GM15510 (cell line): ENCODE results near the gene VASN.

Experiments
- POLR2A ChIP-seq: IDR thresholded peaks from 3 replicates; pipeline ENCODE4 v1.6.1; 2011; ENCODE audit warnings: borderline replicate concordance; ENCODE audit not compliant: insufficient read length; ENCODE audit errors: extremely low read depth

Gene VASN

DNA sequence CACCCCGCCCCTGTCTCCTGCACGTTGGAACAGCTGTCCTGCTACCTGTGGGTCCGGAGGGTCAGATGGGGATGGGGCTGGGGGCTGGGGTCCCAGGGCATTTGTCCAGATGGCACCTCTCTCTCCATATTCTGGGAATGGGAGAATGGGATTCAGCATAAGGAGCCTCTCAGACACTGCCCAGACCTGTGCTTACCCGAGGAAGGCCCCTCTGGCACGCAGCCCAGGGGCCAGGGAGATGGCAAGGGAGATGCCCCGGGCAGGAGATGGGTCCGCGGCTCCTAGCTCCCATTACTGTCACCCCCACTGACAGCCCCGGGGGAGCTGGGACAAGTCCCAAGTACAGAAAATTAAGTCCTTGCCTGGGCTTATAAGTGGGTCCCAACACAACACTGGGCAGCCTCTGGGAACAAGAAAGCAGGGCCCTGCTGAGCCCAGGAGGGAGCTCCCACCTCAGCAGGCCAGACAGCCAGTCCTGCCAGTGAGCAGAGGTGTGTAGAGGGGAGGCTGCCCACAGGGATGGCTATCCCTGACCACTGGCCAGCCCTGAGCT, 1.8 kb downstream of the VASN start:
- TF ChIP-seq POLR2A = no peak

DNA sequence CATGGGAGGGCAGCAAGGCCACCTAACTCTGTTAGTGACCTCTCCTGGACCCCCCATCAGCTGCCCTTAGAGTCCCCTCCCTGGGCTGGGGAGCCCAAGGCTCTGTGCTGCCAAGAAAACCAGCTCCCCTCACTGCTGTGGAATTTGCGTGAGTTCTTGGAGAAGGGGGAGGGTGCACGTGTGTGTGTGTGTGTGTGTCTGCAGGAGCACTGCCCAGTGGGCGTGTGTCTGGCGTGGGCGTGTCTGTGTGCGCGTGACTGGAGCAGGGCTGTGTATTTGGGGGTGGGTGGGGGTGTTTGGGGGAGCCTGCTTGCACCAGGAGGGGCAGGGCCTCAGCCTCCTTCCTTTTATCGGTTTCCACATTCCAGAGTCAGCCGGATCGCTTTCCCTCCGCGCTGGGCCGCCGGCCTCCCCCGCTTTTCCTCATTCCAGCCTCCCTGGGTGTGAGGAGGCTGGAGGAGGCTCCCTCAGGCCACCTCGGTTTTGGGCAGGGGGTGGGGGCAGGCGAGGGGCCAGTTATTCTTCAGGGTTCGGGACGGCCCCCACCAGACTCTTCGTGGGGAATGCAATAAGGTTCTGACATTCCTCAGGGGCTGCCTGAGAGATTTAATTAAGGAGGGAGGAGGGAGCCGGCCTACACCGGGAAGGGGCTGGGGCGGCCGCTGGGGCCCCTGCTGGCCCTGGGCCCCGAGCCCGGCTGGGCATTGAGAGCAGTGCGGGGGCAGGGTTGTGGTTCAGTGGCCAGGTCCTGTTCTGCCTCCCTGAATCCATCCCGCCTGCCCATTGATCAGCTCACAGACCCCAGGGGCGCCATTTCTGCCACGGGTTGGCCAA, 2.5 kb downstream of the VASN start:
- no peak for TF ChIP-seq POLR2A

DNA sequence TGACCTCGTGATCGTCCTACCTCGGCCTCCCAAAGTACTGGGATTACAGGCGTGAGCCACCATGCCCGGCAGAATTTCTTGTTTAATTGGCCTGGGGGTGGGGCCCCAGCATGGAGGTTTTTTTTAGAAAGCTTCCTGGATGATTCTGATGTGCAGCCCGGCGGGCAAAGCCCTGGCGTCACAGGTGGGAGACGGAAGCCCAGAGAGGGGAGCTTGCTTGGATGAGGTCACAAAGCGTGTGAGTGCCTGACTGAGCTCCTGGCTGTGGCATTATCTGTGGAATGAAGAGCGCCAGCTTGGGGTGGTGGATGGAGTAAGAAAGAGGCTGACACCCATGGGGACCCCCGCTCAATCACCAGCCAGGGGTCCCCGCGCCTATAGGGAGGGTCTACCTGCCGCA, 4.1 kb downstream of the VASN start:
- TF ChIP-seq POLR2A = no peak

DNA sequence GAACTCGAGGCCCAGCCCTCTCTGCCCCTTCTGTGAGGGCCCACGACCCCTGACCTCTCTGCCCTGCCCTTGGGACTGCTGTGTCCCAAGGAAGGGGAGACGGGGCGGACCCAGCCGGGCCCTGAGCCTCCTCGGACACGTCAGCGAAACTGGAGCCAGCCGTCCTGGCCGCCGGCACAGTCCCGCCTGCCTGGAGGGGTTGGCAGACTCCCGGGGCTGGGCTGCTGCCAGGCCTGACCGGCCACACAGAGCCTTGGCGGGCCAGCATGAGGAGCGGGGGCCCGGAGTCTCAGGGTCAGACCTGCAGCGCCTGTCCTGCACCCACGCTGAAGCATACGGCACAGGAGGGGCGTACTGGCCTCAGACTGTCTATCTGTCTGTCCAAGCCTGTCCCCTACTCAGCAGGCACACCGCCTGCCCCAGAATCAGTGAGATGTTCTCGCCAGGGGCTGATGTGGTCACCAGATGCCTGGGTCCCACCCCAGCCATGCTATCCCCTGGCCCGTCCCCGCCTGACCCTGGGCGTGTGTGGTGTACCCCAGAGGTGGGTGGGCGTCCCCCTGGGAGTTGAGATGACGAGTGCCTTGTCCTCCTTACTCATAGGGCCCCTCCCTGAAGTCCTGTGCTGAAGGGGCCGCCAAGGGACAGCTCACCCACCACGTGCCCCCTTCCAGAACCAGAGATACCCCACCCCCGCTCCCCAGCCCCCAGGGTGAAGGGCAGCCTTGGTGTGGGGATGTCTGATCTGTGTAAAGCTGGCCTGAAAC, 4.7 kb downstream of the VASN start:
- TF ChIP-seq POLR2A = no peak

DNA sequence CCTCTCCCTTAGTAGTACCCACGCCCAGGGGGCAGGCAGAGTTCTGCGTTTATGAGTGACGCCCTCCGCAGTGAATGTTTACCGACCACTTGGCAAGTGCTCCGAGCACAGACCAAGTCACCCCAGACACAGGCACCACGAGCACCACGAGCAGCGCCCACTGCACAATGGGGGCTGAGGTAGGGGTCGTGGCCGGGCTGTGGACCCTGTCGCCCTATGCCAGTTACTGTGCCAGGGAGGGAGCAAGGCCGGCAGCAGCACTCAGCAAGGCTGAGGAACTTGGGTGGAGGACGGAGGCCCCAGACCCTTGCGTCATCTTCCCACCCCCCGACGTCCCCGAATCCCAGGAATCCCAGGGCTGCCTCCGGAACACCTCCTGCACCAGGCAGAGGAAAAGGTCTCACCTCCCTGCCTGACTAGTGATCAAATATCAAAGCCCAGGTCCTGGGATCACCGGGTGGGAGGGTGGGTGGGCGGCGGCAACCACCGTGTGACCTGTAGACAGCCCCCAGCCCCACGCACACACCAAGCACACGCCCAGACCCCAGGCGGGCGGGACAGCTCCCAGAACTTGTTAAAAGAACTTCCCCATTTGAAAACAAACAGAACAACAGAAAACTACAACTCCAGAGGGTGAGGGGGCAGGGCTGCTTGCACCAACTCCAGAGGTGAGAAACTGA, 5.4 kb downstream of the VASN start:
- no peak for TF ChIP-seq POLR2A

DNA sequence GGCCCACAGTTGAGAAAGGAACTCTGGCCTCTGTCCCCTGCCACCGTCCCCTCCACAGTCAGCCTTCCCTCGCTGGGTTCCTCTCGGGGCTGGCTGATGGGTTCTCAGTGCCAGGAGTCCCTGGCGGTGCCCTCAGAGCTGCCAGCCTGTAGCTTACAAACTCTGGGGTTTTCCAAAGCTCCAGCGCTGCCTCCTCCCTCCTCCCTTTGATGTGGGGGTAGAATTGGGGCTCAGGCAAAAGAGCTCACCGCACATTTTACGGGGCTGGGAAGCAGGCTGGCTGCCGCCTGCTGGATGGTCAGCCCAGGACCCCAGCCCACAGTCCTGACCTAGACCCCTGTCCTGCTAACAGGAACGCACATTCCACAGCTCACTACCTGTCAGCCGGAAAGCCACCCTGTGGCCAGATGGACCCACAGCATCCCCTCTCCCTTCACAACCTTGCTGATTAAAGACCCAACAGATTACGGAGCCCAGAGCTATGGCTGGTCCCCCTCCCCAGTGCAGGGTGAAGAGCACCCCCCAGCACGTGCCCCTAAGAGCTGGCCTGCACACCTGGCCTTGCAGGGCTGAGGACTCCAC, 6.0 kb downstream of the VASN start:
- no peak for TF ChIP-seq POLR2A

DNA sequence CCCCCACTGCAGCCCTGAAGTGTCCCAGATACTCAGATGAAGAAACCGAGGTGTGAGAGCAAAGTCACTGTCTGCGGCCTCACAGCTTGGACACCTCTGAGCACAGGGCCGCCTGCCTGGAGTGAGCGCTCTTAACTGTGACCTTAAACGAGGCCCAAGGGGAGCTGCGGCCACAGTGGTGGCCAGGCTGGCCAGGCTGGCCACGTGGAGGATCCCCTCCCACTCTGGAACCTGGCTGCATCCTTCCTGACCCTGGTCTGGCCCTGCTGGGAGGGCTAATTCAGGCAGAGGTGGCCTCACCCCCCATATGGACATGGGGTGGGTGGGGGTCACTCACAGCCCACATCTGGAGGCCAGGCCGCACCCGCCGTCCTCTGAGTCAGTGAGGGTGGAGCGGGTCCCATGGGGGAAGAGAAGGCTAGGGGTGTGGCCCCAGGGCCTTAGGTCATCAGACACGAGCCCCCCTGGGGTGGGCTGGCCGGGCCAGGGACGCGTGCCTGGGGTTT, 6.6 kb downstream of the VASN start:
- no peak for TF ChIP-seq POLR2A

DNA sequence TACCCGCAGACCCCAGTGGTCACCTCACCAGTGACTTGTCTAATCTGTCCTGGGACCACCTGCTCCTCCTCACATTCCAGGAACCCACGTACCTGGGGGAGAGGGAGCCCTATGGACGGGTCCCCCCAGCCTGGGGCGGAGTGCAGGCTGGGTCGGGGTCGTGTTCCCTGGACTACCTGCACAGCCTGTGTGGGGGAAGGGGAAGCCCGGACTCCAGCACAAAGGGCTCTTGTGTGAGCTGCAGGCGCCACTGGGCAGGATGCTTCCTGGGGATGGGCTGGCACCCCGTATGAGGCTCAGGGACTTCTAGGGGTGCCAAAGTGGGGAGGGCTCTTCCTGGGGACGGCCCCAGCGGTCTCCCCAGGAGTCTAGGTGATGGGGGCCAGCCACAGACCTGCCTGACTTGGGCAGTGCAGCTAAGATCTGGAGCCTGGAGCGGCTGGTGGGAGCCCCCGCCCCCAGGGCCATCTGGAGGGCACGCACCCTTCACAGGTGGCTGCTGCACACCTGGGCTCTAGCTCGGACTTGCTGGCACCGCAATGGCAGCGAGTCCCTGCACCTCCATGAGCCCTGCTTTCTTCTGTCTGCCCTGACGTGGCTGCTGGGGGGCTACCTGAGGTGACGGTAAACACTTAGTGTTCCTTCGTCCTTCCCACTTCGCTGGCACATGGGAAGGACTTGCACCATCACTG, 7.5 kb downstream of the VASN start:
- TF ChIP-seq POLR2A = no peak

DNA sequence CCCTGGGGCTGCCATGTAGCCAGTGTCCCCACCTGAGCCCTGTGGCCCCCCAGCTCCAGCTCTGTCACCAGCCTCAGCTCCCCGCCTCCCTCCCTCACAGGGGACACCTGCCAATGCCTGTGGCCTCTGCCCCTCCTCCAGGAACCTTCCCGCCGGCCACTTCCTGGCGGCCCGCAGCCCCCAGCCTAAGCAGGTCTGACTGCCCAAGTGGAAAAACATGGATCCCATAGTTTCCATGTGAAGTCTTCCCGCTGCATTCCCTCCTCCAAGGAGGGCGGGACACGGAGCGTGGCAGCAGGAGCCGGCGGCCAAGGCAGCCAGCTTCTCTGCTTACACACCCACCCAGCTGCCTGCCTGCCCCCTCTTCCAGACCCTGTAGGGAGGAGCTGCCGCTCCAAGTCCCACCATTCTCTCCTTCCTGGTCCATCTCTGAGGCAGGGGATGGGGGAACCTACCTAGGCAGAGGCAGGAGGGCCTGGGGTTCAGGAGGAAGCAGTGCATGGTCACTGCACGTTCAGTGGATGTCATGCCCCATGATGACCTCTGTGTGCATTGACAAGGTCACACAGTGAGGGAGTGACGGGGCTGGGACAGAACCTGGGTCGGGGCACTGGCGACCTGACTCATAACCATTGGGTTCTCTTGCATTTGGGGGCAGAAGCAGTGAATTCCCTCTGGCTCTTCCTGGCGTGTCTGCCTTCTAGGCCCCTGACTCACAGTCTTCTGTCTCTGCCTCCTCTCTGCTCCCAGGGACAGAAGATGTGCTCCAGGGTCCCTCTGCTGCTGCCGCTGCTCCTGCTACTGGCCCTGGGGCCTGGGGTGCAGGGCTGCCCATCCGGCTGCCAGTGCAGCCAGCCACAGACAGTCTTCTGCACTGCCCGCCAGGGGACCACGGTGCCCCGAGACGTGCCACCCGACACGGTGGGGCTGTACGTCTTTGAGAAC, 8.7 kb downstream of the VASN start:
- no peak for TF ChIP-seq POLR2A

DNA sequence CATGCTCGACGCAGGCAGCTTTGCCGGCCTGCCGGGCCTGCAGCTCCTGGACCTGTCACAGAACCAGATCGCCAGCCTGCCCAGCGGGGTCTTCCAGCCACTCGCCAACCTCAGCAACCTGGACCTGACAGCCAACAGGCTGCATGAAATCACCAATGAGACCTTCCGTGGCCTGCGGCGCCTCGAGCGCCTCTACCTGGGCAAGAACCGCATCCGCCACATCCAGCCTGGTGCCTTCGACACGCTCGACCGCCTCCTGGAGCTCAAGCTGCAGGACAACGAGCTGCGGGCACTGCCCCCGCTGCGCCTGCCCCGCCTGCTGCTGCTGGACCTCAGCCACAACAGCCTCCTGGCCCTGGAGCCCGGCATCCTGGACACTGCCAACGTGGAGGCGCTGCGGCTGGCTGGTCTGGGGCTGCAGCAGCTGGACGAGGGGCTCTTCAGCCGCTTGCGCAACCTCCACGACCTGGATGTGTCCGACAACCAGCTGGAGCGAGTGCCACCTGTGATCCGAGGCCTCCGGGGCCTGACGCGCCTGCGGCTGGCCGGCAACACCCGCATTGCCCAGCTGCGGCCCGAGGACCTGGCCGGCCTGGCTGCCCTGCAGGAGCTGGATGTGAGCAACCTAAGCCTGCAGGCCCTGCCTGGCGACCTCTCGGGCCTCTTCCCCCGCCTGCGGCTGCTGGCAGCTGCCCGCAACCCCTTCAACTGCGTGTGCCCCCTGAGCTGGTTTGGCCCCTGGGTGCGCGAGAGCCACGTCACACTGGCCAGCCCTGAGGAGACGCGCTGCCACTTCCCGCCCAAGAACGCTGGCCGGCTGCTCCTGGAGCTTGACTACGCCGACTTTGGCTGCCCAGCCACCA, 9.7 kb downstream of the VASN start:
- TF ChIP-seq POLR2A = no peak

DNA sequence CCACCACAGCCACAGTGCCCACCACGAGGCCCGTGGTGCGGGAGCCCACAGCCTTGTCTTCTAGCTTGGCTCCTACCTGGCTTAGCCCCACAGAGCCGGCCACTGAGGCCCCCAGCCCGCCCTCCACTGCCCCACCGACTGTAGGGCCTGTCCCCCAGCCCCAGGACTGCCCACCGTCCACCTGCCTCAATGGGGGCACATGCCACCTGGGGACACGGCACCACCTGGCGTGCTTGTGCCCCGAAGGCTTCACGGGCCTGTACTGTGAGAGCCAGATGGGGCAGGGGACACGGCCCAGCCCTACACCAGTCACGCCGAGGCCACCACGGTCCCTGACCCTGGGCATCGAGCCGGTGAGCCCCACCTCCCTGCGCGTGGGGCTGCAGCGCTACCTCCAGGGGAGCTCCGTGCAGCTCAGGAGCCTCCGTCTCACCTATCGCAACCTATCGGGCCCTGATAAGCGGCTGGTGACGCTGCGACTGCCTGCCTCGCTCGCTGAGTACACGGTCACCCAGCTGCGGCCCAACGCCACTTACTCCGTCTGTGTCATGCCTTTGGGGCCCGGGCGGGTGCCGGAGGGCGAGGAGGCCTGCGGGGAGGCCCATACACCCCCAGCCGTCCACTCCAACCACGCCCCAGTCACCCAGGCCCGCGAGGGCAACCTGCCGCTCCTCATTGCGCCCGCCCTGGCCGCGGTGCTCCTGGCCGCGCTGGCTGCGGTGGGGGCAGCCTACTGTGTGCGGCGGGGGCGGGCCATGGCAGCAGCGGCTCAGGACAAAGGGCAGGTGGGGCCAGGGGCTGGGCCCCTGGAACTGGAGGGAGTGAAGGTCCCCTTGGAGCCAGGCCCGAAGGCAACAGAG, 10.5 kb downstream of the VASN start:
- TF ChIP-seq POLR2A = no peak
